Panc1 (cell line): ENCODE results near the gene AQP12B. TPM values are rescaled to one million over a fixed set of nuclear protein-coding genes. Genes with fewer than 3 reads are reported as not detected.

Experiments used
- ATAC-seq: fragments of 200-7000 bp; cut with Tn5 transposase; 2 replicates; pipeline ENCODE4 v1.9.1; 2020; ENCODE audit warnings: mild to moderate bottlenecking, moderate library complexity
- BruUV-seq: library from RNA; stranded (reverse); fragments of 400-500 nt; replicated peaks from 2 replicates; lab custom pipeline; 2021; lab: Mats Ljungman, UMichigan
- CTCF ChIA-PET: fragments of 300-600 bp; sonication (Branson Sonifier 250); formaldehyde crosslinking; loops from one replicate; lab custom pipeline; 2022; ENCODE audit warnings: antibody characterized with exemption; lab: Charles Lee
- POLR2A ChIA-PET: fragments of 300-600 bp; sonication (Branson Sonifier 250); formaldehyde crosslinking; loops from one replicate; lab custom pipeline; 2022; ENCODE audit warnings: antibody characterized with exemption; lab: Charles Lee
- DNase-seq: peaks from one replicate; pipeline ENCODE4 v3.0.0-alpha.2; 2010; ENCODE audit warnings: low read depth, low spot score
- H3K27ac ChIP-seq: 2 replicates; pipeline ENCODE4 v1.5.1; 2011; ENCODE audit warnings: mild to moderate bottlenecking, low read length, inconsistent platforms
- H3K27me3 ChIP-seq: fragments of 200-500 bp; sonication (Bioruptor generic); 2 replicates; pipeline ENCODE4 v1.6.0; 2014; ENCODE audit warnings: low read length, inconsistent platforms; ENCODE audit not compliant: control insufficient read depth, insufficient read depth
- H3K36me3 ChIP-seq: fragments of 200-500 bp; sonication (Bioruptor generic); 2 replicates; pipeline ENCODE4 v1.5.1; 2014; ENCODE audit warnings: inconsistent platforms, mild to moderate bottlenecking, low read length, moderate library complexity; ENCODE audit not compliant: control insufficient read depth, insufficient read depth
- H3K4me1 ChIP-seq: 2 replicates; pipeline ENCODE4 v1.5.1; 2011; ENCODE audit warnings: inconsistent platforms, mild to moderate bottlenecking, low read length, moderate library complexity; ENCODE audit not compliant: control insufficient read depth, insufficient read depth
- H3K4me3 ChIP-seq, 2 experiments: 2 replicates each; pipeline ENCODE4 v1.5.1; 2011 to 2012; ENCODE audit warnings: low read depth in 2 of 2, low read length in 2 of 2, mild to moderate bottlenecking in 2 of 2, inconsistent platforms in 1 of 2, moderate library complexity in 1 of 2
- H3K9me3 ChIP-seq: fragments of 200-500 bp; sonication (Bioruptor generic); 2 replicates; pipeline ENCODE4 v1.5.1; 2014; ENCODE audit warnings: low read depth, mild to moderate bottlenecking, inconsistent platforms, low read length, moderate library complexity; ENCODE audit not compliant: control insufficient read depth, insufficient read depth
- CTCF ChIP-seq: fragments of 450-650 bp; IDR thresholded peaks from 2 replicates; pipeline ENCODE4 v1.5.1; 2017; ENCODE audit warnings: mild to moderate bottlenecking
- POLR2AphosphoS5 ChIP-seq: IDR thresholded peaks from 2 replicates; pipeline ENCODE4 v1.6.1; 2012; ENCODE audit warnings: mild to moderate bottlenecking, low read depth, low read length, moderate library complexity
- REST ChIP-seq, 2 experiments: IDR thresholded peaks; 2 replicates each; pipeline ENCODE4 v1.6.1; 2011 to 2012; ENCODE audit warnings: low read depth in 2 of 2, control low read depth in 1 of 2, low read length in 1 of 2, mild to moderate bottlenecking in 1 of 2, moderate library complexity in 1 of 2; ENCODE audit not compliant: insufficient read depth in 1 of 2
- SIN3A ChIP-seq: IDR thresholded peaks from 2 replicates; pipeline ENCODE4 v1.6.1; 2012; ENCODE audit warnings: low read depth, mild to moderate bottlenecking, low read length, moderate library complexity, borderline replicate concordance; ENCODE audit not compliant: insufficient read depth
- TCF7L2 ChIP-seq: IDR thresholded peaks from 2 replicates; pipeline ENCODE4 v1.6.1; 2011; ENCODE audit warnings: mild to moderate bottlenecking, low read depth, low read length, inconsistent platforms
- in situ Hi-C: cut with HindIII; loops from 2 replicates; pipeline ENCODE4 v1.10.0; 2016; ENCODE audit warnings: low sequenced_read_pairs, low pct_unique_long_range_greater_than_20kb
- intact Hi-C: fragments of 100-400 bp; cut with micrococcal nuclease; formaldehyde crosslinking; loops from one replicate; pipeline ENCODE4 v1.10.0; 2022; ENCODE audit not compliant: unreplicated experiment
- total RNA-seq: library from RNA; stranded (reverse); gene quantifications from one replicate; pipeline ENCODE4 v1.2.1, GENCODE V29; 2021; ENCODE audit not compliant: unreplicated experiment

Gene AQP12B
- total RNA-seq, 1 experiment from 2014 or later: not detected

GRCh38 chr2:240672076-240672700 is 10.5 kb downstream of the AQP12B start:
- no TSS peak for BruUV-seq
- intact Hi-C loops: no loop called here
- H3K4me1 ChIP-seq: no peaks in the 10 kb centered on the region
- no peaks in the 10 kb centered on the region for H3K9me3 ChIP-seq
- in situ Hi-C loops: no loop called here
- ATAC-seq: no peak
- TF ChIP-seq TCF7L2 (no peak), POLR2AphosphoS5 (no peak), CTCF (no peak), SIN3A (no peak), REST (IDR thresholded peaks at IDR 0.05; ENCODE audit: insufficient read depth in 1 of 2, low read depth in 2 of 2, low read length in 1 of 2) (no peak)
- no peaks in the 10 kb centered on the region for H3K36me3 ChIP-seq
- DNase-seq: no peak
- CTCF ChIA-PET: no interaction called here
- POLR2A ChIA-PET: no interaction called here
- H3K27ac ChIP-seq: no peak overlapping the region
- H3K4me3 ChIP-seq: no peak overlapping the region
- H3K27me3 ChIP-seq: peaks cover 13% of the 10 kb centered on the region

DNA sequence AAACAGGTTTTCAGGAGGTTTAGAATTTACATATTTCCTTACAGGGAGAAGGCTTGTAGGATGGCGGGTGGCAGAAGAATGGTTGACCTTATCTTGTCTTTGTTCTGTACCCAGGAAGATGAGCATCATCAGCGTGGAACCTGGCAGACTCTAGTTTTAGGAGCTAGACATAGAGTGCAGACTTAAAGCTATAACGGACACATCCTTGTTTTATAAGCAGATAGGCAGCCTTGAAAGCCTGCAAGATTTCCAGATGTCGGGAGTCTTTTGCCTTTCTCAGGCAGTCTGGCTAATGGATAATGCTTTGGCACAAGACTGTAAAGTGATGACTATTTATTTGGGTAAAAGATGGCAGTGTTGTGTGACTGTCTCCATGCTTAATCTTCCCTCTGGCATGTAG is 11.7 kb downstream of the AQP12B start:
- ChIA-PET POLR2A (no interaction called here), CTCF (no interaction called here)
- ATAC-seq (no peak), DNase-seq (no peak)
- TF ChIP-seq POLR2AphosphoS5 (no peak), TCF7L2 (no peak), CTCF (no peak), REST (IDR thresholded peaks at IDR 0.05; ENCODE audit: insufficient read depth in 1 of 2, low read depth in 2 of 2, low read length in 1 of 2) (no peak), SIN3A (no peak)
- in situ Hi-C loops (no loop called here), intact Hi-C loops (no loop called here)
- Histone ChIP-seq H3K36me3 (no peaks in the 10 kb centered on the region), H3K4me1 (no peaks in the 10 kb centered on the region), H3K9me3 (no peaks in the 10 kb centered on the region), H3K27me3 (peaks cover 24% of the 10 kb centered on the region), H3K4me3 (no peak overlapping the region), H3K27ac (no peak overlapping the region)
- BruUV-seq: no TSS peak
